ENCODE data around the gene SLC25A11.

SLC25A11 gene

DNA sequence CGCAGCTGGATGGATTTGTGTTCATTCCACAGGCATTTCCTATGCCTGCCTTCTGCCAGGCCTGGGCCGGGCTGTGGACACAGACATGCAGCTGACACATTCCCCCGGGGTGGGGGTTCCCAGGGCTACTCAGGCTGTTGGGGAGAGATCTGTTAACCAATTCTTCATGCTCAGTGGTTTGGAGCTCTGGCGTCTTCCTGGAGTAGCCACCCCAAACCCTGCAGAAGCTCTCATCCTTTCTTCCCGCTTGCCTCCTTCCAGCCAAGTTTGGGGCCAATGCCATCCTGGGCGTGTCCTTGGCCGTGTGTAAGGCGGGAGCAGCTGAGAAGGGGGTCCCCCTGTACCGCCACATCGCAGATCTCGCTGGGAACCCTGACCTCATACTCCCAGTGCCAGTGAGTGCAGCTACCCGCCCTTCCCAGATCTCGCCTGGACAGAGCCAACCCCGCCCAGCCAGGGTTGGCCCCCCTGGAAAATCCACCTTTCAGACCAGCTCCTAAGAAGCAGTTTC is 13.7 kb upstream of the SLC25A11 start:
- peaks cover 19% of the 10 kb centered on the region; the same call in 1 of the 2 replicates for H3K79me2 ChIP-seq (ENCODE audit: low read length)
- H3K9ac ChIP-seq (ENCODE audit: low read length), result no peak overlapping the region
- H3K27me3 ChIP-seq (ENCODE audit: low read depth, low read length), result no peaks in the 10 kb centered on the region
- H3K27ac ChIP-seq (ENCODE audit: low read length), result no peak overlapping the region
- H2AFZ ChIP-seq (ENCODE audit: low read depth, low read length), result no peak overlapping the region
- no peak overlapping the region for H3K4me3 ChIP-seq (ENCODE audit: low read length)
- TF ChIP-seq EZH2phosphoT487 (IDR thresholded peaks at IDR 0.05; ENCODE audit: low read depth), result no peak
- TF ChIP-seq, protein P1, sequence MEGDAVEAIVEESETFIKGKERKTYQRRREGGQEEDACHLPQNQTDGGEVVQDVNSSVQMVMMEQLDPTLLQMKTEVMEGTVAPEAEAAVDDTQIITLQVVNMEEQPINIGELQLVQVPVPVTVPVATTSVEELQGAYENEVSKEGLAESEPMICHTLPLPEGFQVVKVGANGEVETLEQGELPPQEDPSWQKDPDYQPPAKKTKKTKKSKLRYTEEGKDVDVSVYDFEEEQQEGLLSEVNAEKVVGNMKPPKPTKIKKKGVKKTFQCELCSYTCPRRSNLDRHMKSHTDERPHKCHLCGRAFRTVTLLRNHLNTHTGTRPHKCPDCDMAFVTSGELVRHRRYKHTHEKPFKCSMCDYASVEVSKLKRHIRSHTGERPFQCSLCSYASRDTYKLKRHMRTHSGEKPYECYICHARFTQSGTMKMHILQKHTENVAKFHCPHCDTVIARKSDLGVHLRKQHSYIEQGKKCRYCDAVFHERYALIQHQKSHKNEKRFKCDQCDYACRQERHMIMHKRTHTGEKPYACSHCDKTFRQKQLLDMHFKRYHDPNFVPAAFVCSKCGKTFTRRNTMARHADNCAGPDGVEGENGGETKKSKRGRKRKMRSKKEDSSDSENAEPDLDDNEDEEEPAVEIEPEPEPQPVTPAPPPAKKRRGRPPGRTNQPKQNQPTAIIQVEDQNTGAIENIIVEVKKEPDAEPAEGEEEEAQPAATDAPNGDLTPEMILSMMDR (IDR thresholded peaks at IDR 0.05; ENCODE audit: low read depth, low read length), result no peak
- no peaks in the 10 kb centered on the region for H3K36me3 ChIP-seq (replicated peaks; ENCODE audit: low read depth, low read length)
- H3K4me2 ChIP-seq (ENCODE audit: low read length), result no peak overlapping the region
- no peaks in the 10 kb centered on the region for H3K9me3 ChIP-seq (ENCODE audit: insufficient read depth, low read length)
- no peaks in the 10 kb centered on the region for H4K20me1 ChIP-seq (ENCODE audit: insufficient read depth, low read length)
- H3K4me1 ChIP-seq (ENCODE audit: low read length), result peaks cover 14% of the 10 kb centered on the region

DNA sequence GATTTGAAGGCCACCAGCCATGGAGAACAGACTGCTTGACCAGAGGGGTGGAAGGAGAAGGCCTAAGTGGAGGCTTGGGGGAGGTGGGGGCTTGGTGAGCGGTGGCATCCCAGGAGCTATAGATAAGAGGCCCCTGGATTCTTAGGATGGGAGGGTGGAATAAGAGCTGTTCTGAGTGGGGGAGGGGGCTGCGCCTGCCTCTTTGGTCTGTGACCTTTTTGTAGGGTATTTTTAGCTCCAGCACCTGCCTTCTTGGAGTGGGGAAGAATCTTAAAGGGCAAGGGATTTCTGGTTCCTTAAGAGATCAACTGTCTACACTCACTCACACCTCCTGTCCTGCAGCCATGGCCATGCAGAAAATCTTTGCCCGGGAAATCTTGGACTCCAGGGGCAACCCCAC is 11.6 kb upstream of the SLC25A11 start:
- peak overlapping the region; percentile 100 for H3K9ac ChIP-seq (ENCODE audit: low read length)
- no peak overlapping the region for H2AFZ ChIP-seq (ENCODE audit: low read depth, low read length)
- H3K27ac ChIP-seq (ENCODE audit: low read length), result peak overlapping the region; percentile 100
- TF ChIP-seq, protein P1 (IDR thresholded peaks at IDR 0.05; ENCODE audit: low read depth, low read length), result no peak
- no peak for TF ChIP-seq EZH2phosphoT487 (IDR thresholded peaks at IDR 0.05; ENCODE audit: low read depth)
- H3K9me3 ChIP-seq (ENCODE audit: insufficient read depth, low read length), result no peaks in the 10 kb centered on the region
- peaks cover 4% of the 10 kb centered on the region; the same call in 1 of the 2 replicates for H4K20me1 ChIP-seq (ENCODE audit: insufficient read depth, low read length)
- H3K4me2 ChIP-seq (ENCODE audit: low read length), result peak overlapping the region; percentile 89
- peaks cover 14% of the 10 kb centered on the region for H3K4me1 ChIP-seq (ENCODE audit: low read length)
- H3K27me3 ChIP-seq (ENCODE audit: low read depth, low read length), result no peaks in the 10 kb centered on the region
- peaks cover 38% of the 10 kb centered on the region for H3K79me2 ChIP-seq (ENCODE audit: low read length)
- peaks cover 16% of the 10 kb centered on the region for H3K36me3 ChIP-seq (replicated peaks; ENCODE audit: low read depth, low read length)
- peak overlapping the region; percentile 99 for H3K4me3 ChIP-seq (ENCODE audit: low read length)

DNA sequence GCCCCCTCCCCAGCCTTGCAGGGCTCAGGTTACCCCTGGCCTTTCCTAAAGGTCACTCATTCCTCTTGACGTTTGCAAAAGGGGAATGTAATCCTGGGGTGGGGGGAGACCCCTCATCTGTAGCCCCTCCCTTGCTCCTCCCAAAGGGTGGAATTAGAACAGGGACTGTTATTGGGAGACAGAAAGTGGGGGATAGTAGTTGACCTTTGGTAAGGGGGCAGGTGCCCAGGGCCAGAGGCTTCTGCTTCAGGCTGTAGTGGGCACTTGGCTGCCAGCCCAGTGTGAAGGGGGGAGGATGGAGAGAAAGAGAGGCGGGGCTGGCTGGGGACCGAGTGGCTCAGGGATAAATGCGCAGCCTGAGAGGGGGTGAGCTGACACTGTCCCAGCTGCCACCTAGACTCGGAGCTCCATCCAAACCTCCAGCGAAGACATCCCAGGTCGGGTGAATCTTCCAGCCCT is 10.9 kb upstream of the SLC25A11 start, which contains the start of gene ENO3:
Gene ENO3 (plus strand): TSS at position 374 of the 459 bp plus-strand sequence. CDS start 711 bp downstream, outside the sequence.
- Histone ChIP-seq H3K4me2 (ENCODE audit: low read length) (peak within 1 kb of the TSS; percentile 89), H4K20me1 (ENCODE audit: insufficient read depth, low read length) (peaks cover 11% of the 10 kb centered on the region; the same call in 1 of the 2 replicates), H3K27ac (ENCODE audit: low read length) (peak within 1 kb of the TSS; percentile 100), H3K9ac (ENCODE audit: low read length) (peak within 1 kb of the TSS; percentile 100), H3K36me3 (replicated peaks; ENCODE audit: low read depth, low read length) (peaks cover 23% of the 10 kb centered on the region), H3K27me3 (ENCODE audit: low read depth, low read length) (no peaks in the 10 kb centered on the region), H3K79me2 (ENCODE audit: low read length) (peaks cover 45% of the 10 kb centered on the region), H3K4me3 (ENCODE audit: low read length) (peak within 1 kb of the TSS; percentile 99), H2AFZ (ENCODE audit: low read depth, low read length) (no peak within 1 kb of the TSS), H3K9me3 (ENCODE audit: insufficient read depth, low read length) (no peaks in the 10 kb centered on the region), H3K4me1 (ENCODE audit: low read length) (peaks cover 19% of the 10 kb centered on the region)
- no peak for TF ChIP-seq EZH2phosphoT487 (IDR thresholded peaks at IDR 0.05; ENCODE audit: low read depth)
- TF ChIP-seq, protein P1 (IDR thresholded peaks at IDR 0.05; ENCODE audit: low read depth, low read length), result no peak

DNA sequence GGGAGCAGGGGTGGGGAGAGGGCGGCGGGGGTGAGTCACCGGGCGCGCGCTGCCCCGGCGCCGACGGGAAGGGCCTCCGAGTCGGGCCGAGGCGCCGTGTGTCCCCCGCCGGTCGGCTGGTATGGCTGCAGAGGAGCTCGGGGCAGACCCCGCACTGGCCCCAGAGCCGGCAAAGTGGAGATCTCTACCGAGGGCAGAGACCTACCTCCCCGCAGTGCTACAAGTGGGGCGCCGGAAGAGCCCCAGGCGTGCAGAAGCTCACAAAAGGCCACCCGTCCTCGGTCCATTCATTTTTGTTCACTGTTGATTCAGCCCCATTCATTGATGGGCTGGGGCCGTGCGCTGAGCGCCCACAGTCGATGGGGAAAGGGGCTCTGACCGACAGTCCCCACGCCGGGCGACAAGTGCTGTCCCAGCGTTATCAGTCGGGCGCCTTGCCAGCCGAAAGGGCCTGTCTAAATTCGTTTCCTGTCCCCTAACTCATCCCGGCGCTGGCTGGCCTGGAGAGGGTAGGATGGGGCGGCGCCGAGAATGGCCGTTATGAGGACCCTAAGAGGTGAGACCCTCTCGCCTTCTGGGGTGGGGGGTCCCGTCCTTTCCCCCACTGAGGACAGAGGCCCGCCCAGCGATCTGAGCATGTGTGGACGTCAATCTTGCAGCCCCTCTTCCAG is 10.4 kb upstream of the SLC25A11 start:
- H3K4me3 ChIP-seq (ENCODE audit: low read length), result peak overlapping the region; percentile 99
- TF ChIP-seq, protein P1 (IDR thresholded peaks at IDR 0.05; ENCODE audit: low read depth, low read length), result no peak
- TF ChIP-seq EZH2phosphoT487 (IDR thresholded peaks at IDR 0.05; ENCODE audit: low read depth), result no peak
- peaks cover 16% of the 10 kb centered on the region for H4K20me1 ChIP-seq (ENCODE audit: insufficient read depth, low read length)
- H3K36me3 ChIP-seq (replicated peaks; ENCODE audit: low read depth, low read length), result peaks cover 29% of the 10 kb centered on the region
- no peaks in the 10 kb centered on the region for H3K27me3 ChIP-seq (ENCODE audit: low read depth, low read length)
- H3K4me1 ChIP-seq (ENCODE audit: low read length), result peaks cover 25% of the 10 kb centered on the region
- H3K4me2 ChIP-seq (ENCODE audit: low read length), result peak overlapping the region; percentile 89
- H3K27ac ChIP-seq (ENCODE audit: low read length), result peak overlapping the region; percentile 100
- peak overlapping the region; percentile 100 for H3K9ac ChIP-seq (ENCODE audit: low read length)
- peaks cover 51% of the 10 kb centered on the region for H3K79me2 ChIP-seq (ENCODE audit: low read length)
- H3K9me3 ChIP-seq (ENCODE audit: insufficient read depth, low read length), result no peaks in the 10 kb centered on the region
- no peak overlapping the region for H2AFZ ChIP-seq (ENCODE audit: low read depth, low read length)

Data from OCI-LY3 (cell line).